PC-9 (cell line): ENCODE results near the gene SLC22A12. TPM values are rescaled to one million over a fixed set of nuclear protein-coding genes. Genes with fewer than 3 reads are reported as not detected.

Source experiments
- BruUV-seq: library from RNA; stranded (reverse); fragments of 400-500 nt; replicated peaks from 2 replicates; lab custom pipeline; 2021; lab: Mats Ljungman, UMichigan
- CTCF ChIA-PET: fragments of 300-600 bp; sonication (Branson Sonifier 250); formaldehyde crosslinking; loops from one replicate; lab custom pipeline; 2022; ENCODE audit warnings: antibody characterized with exemption; lab: Charles Lee
- POLR2A ChIA-PET: fragments of 300-600 bp; sonication (Branson Sonifier 250); formaldehyde crosslinking; loops from one replicate; lab custom pipeline; 2022; ENCODE audit warnings: antibody characterized with exemption; ENCODE audit not compliant: unreplicated experiment; lab: Charles Lee
- DNase-seq, 2 experiments: peaks; one replicate each; pipeline versions ENCODE4 v3.0.0 to v3.0.0-alpha.2; 2015 to 2022; ENCODE audit warnings: mixed read lengths in 1 of 2
- H2AFZ ChIP-seq: fragments of 200-600 bp; sonication (generic); 2 replicates; pipeline ENCODE4 v1.8.1; 2017; ENCODE audit warnings: antibody characterized with exemption
- H3F3A ChIP-seq: fragments of 200-600 bp; sonication (generic); 2 replicates; pipeline ENCODE4 v1.8.1; 2017; ENCODE audit warnings: antibody characterized with exemption, mild to moderate bottlenecking, low read depth; ENCODE audit not compliant: insufficient read depth
- H3K27ac ChIP-seq: fragments of 200-600 bp; sonication (generic); 2 replicates; pipeline ENCODE4 v1.6.1; 2016; ENCODE audit warnings: mixed run types
- H3K27me3 ChIP-seq: fragments of 200-600 bp; sonication (generic); 2 replicates; pipeline ENCODE4 v1.6.1; 2016; ENCODE audit warnings: low read depth, mixed run types; ENCODE audit not compliant: insufficient read depth
- H3K36me3 ChIP-seq: fragments of 200-600 bp; sonication (generic); 2 replicates; pipeline ENCODE4 v1.6.1; 2016; ENCODE audit warnings: low read depth, mixed run types
- H3K4me1 ChIP-seq: fragments of 200-600 bp; sonication (generic); replicated peaks from 2 replicates; pipeline ENCODE4 v1.6.1; 2016; ENCODE audit warnings: mixed run types; ENCODE audit not compliant: insufficient read depth
- H3K4me2 ChIP-seq: fragments of 200-600 bp; sonication (generic); 2 replicates; pipeline ENCODE4 v1.6.1; 2017; ENCODE audit warnings: mixed run types
- H3K4me3 ChIP-seq: fragments of 200-600 bp; sonication (generic); 2 replicates; pipeline ENCODE4 v1.6.1; 2016; ENCODE audit warnings: mixed run types
- H3K79me2 ChIP-seq: fragments of 200-600 bp; sonication (generic); 2 replicates; pipeline ENCODE4 v1.6.1; 2017; ENCODE audit warnings: low read depth, mixed run types
- H3K9me2 ChIP-seq: fragments of 200-600 bp; sonication (generic); 2 replicates; pipeline ENCODE4 v1.8.1; 2017; ENCODE audit warnings: mild to moderate bottlenecking; ENCODE audit not compliant: insufficient read depth
- H3K9me3 ChIP-seq: fragments of 200-600 bp; sonication (generic); 2 replicates; pipeline ENCODE4 v1.8.1; 2016; ENCODE audit warnings: low read depth; ENCODE audit not compliant: insufficient read depth
- H4K20me1 ChIP-seq: fragments of 200-600 bp; sonication (generic); 2 replicates; pipeline ENCODE4 v1.8.1; 2017; ENCODE audit not compliant: insufficient read depth
- CTCF ChIP-seq: fragments of 200-600 bp; sonication (generic); conservative IDR thresholded peaks from 2 replicates; pipeline ENCODE4 v1.6.1; 2017; ENCODE audit warnings: mixed run types, antibody characterized with exemption, mild to moderate bottlenecking, moderate library complexity
- EZH2 ChIP-seq: fragments of 200-600 bp; sonication (generic); IDR thresholded peaks from 2 replicates; pipeline ENCODE4 v1.8.0; 2017; ENCODE audit warnings: antibody characterized with exemption, low read depth
- intact Hi-C: fragments of 100-400 bp; cut with micrococcal nuclease; formaldehyde crosslinking; loops from one replicate; pipeline ENCODE4 v1.10.0; 2022; ENCODE audit not compliant: unreplicated experiment
- total RNA-seq: library from RNA; stranded (reverse); gene quantifications from 2 replicates; pipeline ENCODE4 v1.2.3, GENCODE V29; 2021

Gene SLC22A12
- total RNA-seq, 1 experiment from 2014 or later = not detected

- no TSS peak for BruUV-seq
- H3F3A ChIP-seq = no peaks in the 10 kb centered on the region
- intact Hi-C loops = no loop called here
- no peak overlapping the region for H3K27ac ChIP-seq
- CTCF ChIA-PET = interaction anchor here (0.6 kb wide), 1 partner anchor 898 kb away, joined by 4 read pairs; no protein-coding TSS in a partner anchor
- no peaks in the 10 kb centered on the region for H3K79me2 ChIP-seq
- TF ChIP-seq EZH2 = no peak
- no peak for TF ChIP-seq CTCF
- no peak overlapping the region for H2AFZ ChIP-seq
- POLR2A ChIA-PET = no interaction called here
- H4K20me1 ChIP-seq = no peaks in the 10 kb centered on the region
- no peak overlapping the region for H3K4me3 ChIP-seq
- no peaks in the 10 kb centered on the region for H3K9me2 ChIP-seq
- no peaks in the 10 kb centered on the region for H3K9me3 ChIP-seq
- 0 out of 2 replicates have a peak overlapping the region, but pooled peaks have one; percentile 69 for H3K4me2 ChIP-seq
- peaks cover 10% of the 10 kb centered on the region; the same call in 1 of the 2 replicates for H3K4me1 ChIP-seq
- no peaks in the 10 kb centered on the region for H3K36me3 ChIP-seq
- DNase-seq = no peak
- no peaks in the 10 kb centered on the region for H3K27me3 ChIP-seq
Measured at GRCh38 chr11:64556044-64556720, 34.8 kb upstream of the SLC22A12 start.

- no peaks in the 10 kb centered on the region for H4K20me1 ChIP-seq
- no peaks in the 10 kb centered on the region for H3K9me2 ChIP-seq
- H3K9me3 ChIP-seq = no peaks in the 10 kb centered on the region
- DNase-seq = no peak
- H3K27ac ChIP-seq = no peak overlapping the region
- H3K4me3 ChIP-seq = no peak overlapping the region
- intact Hi-C loops = no loop called here
- H3K79me2 ChIP-seq = no peaks in the 10 kb centered on the region
- H3K27me3 ChIP-seq = no peaks in the 10 kb centered on the region
- no TSS peak for BruUV-seq
- TF ChIP-seq EZH2 = no peak
- no peak for TF ChIP-seq CTCF
- no peak overlapping the region for H3K4me2 ChIP-seq
- H3F3A ChIP-seq = no peaks in the 10 kb centered on the region
- ChIA-PET CTCF (interaction anchor here (0.6 kb wide), 1 partner anchor 899 kb away, joined by 4 read pairs; no protein-coding TSS in a partner anchor), POLR2A (no interaction called here)
- peaks cover 10% of the 10 kb centered on the region; the same call in 1 of the 2 replicates for H3K4me1 ChIP-seq
- no peaks in the 10 kb centered on the region for H3K36me3 ChIP-seq
- no peak overlapping the region for H2AFZ ChIP-seq
Measured at GRCh38 chr11:64556721-64557250, 34.2 kb upstream of the SLC22A12 start.

GRCh38 chr11:64558065-64558745 lies 32.8 kb upstream of the SLC22A12 start:
- TF ChIP-seq CTCF = no peak
- TF ChIP-seq EZH2 = no peak
- H3K27ac ChIP-seq = no peak overlapping the region
- POLR2A ChIA-PET = no interaction called here
- no peaks in the 10 kb centered on the region for H4K20me1 ChIP-seq
- DNase-seq = no peak
- peaks cover 10% of the 10 kb centered on the region; the same call in 1 of the 2 replicates for H3K4me1 ChIP-seq
- H3K9me2 ChIP-seq = no peaks in the 10 kb centered on the region
- BruUV-seq = no TSS peak
- H2AFZ ChIP-seq = no peak overlapping the region
- H3K27me3 ChIP-seq = no peaks in the 10 kb centered on the region
- H3F3A ChIP-seq = no peaks in the 10 kb centered on the region
- no peak overlapping the region for H3K4me2 ChIP-seq
- no peak overlapping the region for H3K4me3 ChIP-seq
- no peaks in the 10 kb centered on the region for H3K9me3 ChIP-seq
- CTCF ChIA-PET = no interaction called here
- H3K79me2 ChIP-seq = no peaks in the 10 kb centered on the region
- intact Hi-C loops = no loop called here
- no peaks in the 10 kb centered on the region for H3K36me3 ChIP-seq
